ENCODE data around the gene FBXL16.
"Not testable (repeated sequence)": the region's sequence is repeated elsewhere in the genome, so short reads cannot be mapped to it uniquely, and the experiment has no call there.

Gene FBXL16

GRCh38 chr16:708019-708418, 2.4 kb upstream of the FBXL16 start:
- no peak for DNase-seq

GRCh38 chr16:707062-707538, 1.5 kb upstream of the FBXL16 start:
- no peak for DNase-seq

- no peak for DNase-seq
Observed at GRCh38 chr16:706189-707061, 824 bp upstream of the FBXL16 start.

- DNase-seq = no peak
Observed at GRCh38 chr16:704552-705380, 835 bp downstream of the FBXL16 start.

GRCh38 chr16:704047-704446, 1.6 kb downstream of the FBXL16 start:
- no peak for DNase-seq

- no peak for DNase-seq
Observed at GRCh38 chr16:703406-703805, 2.2 kb downstream of the FBXL16 start.

- DNase-seq = no peak
Observed at GRCh38 chr16:702341-702740, 3.3 kb downstream of the FBXL16 start.

- peak; percentile 58 to 66 for DNase-seq
Observed at GRCh38 chr16:700684-701584, 4.7 kb downstream of the FBXL16 start.

- DNase-seq = no peak
Observed at GRCh38 chr16:698911-699671, 6.5 kb downstream of the FBXL16 start.

- DNase-seq = peak; percentile 74 to 75
Observed at GRCh38 chr16:695355-696089, 10.1 kb downstream of the FBXL16 start.

GRCh38 chr16:694863-695354, 10.7 kb downstream of the FBXL16 start:
- no peak for DNase-seq

GRCh38 chr16:694187-694862, 11.3 kb downstream of the FBXL16 start:
- no peak for DNase-seq

GRCh38 chr16:693766-694165, 11.8 kb downstream of the FBXL16 start:
- DNase-seq = no peak

GRCh38 chr16:693364-693763, 12.2 kb downstream of the FBXL16 start:
- DNase-seq = no peak

- DNase-seq = no peak
Observed at GRCh38 chr16:692356-693108, 13.1 kb downstream of the FBXL16 start.

GRCh38 chr16:691242-691641, 14.4 kb downstream of the FBXL16 start:
- DNase-seq = not testable (repeated sequence)

- no peak for DNase-seq
Observed at GRCh38 chr16:689175-689897, 16.3 kb downstream of the FBXL16 start.

GRCh38 chr16:687499-687898, 18.1 kb downstream of the FBXL16 start:
- DNase-seq = no peak

All from stimulated activated CD4-positive, alpha-beta T cell treated with anti-CD3 and anti-CD28 coated beads, Interleukin-2, amount 100 ng/mL, for 24 hours (primary cell).